NT2/D1 (cell line): Measurements from ENCODE around the gene MYO1F.

Experiments used
- DNase-seq: peaks from one replicate; pipeline ENCODE4 v3.0.0-alpha.2; 2011; ENCODE audit warnings: low read depth, low spot score
- H3K27me3 ChIP-seq: 2 replicates; pipeline ENCODE4 v1.6.0; 2011; ENCODE audit warnings: mild to moderate bottlenecking; ENCODE audit not compliant: insufficient read length, insufficient read depth
- H3K36me3 ChIP-seq: 2 replicates; pipeline ENCODE4 v1.6.1; 2011; ENCODE audit warnings: mild to moderate bottlenecking, low read length, mixed read lengths; ENCODE audit not compliant: insufficient read depth, insufficient read length
- H3K4me1 ChIP-seq: 2 replicates; pipeline ENCODE4 v1.5.1; 2011; ENCODE audit not compliant: insufficient read depth, insufficient read length
- H3K4me3 ChIP-seq: 2 replicates; pipeline ENCODE4 v1.5.1; 2011; ENCODE audit warnings: low read depth; ENCODE audit not compliant: insufficient read length
- H3K9ac ChIP-seq: 2 replicates; pipeline ENCODE4 v1.6.0; 2011; ENCODE audit warnings: low read depth; ENCODE audit not compliant: insufficient read length
- H3K9me3 ChIP-seq: 2 replicates; pipeline ENCODE4 v1.5.1; 2011; ENCODE audit warnings: mild to moderate bottlenecking, low read length; ENCODE audit not compliant: insufficient read depth
- SUZ12 ChIP-seq: IDR thresholded peaks from 2 replicates; pipeline ENCODE4 v1.6.1; 2011; ENCODE audit not compliant: insufficient read length, insufficient read depth; ENCODE audit errors: extremely low read depth
- YY1 ChIP-seq: IDR thresholded peaks from 2 replicates; pipeline ENCODE4 v1.6.1; 2011; ENCODE audit not compliant: insufficient read length, insufficient read depth
- ZNF274 ChIP-seq: IDR thresholded peaks from 2 replicates; pipeline ENCODE4 v1.6.1; 2011; ENCODE audit warnings: mild to moderate bottlenecking, low read depth, low read length

Gene MYO1F

GRCh38 chr19:8505680-8506401 lies 71.4 kb downstream of the MYO1F start:
- Histone ChIP-seq H3K9me3 (no peaks in the 10 kb centered on the region), H3K27me3 (no peaks in the 10 kb centered on the region), H3K9ac (peak overlapping the region; percentile 95), H3K36me3 (peaks cover 10% of the 10 kb centered on the region), H3K4me1 (peaks cover 16% of the 10 kb centered on the region), H3K4me3 (peak overlapping the region; percentile 61)
- TF ChIP-seq ZNF274 (no peak), SUZ12 (no peak), YY1 (no peak)
- DNase-seq = peak; percentile 74

GRCh38 chr19:8504919-8505318 lies 72.3 kb downstream of the MYO1F start:
- Histone ChIP-seq H3K36me3 (peaks cover 4% of the 10 kb centered on the region), H3K9me3 (no peaks in the 10 kb centered on the region), H3K4me3 (no peak overlapping the region), H3K27me3 (no peaks in the 10 kb centered on the region), H3K9ac (peak overlapping the region; percentile 33), H3K4me1 (peaks cover 22% of the 10 kb centered on the region)
- no peak for DNase-seq
- TF ChIP-seq SUZ12 = no peak
- TF ChIP-seq ZNF274 = no peak
- no peak for TF ChIP-seq YY1

GRCh38 chr19:8504171-8504570 lies 73.1 kb downstream of the MYO1F start:
- Histone ChIP-seq H3K4me1 (peaks cover 27% of the 10 kb centered on the region), H3K4me3 (no peak overlapping the region), H3K36me3 (peaks cover 4% of the 10 kb centered on the region), H3K9me3 (no peaks in the 10 kb centered on the region), H3K9ac (no peak overlapping the region), H3K27me3 (no peaks in the 10 kb centered on the region)
- DNase-seq = no peak
- no peak for TF ChIP-seq YY1
- no peak for TF ChIP-seq SUZ12
- no peak for TF ChIP-seq ZNF274

- TF ChIP-seq ZNF274 (no peak), YY1 (no peak), SUZ12 (no peak)
- Histone ChIP-seq H3K9ac (no peak overlapping the region), H3K27me3 (no peaks in the 10 kb centered on the region), H3K4me1 (peaks cover 32% of the 10 kb centered on the region), H3K36me3 (peaks cover 4% of the 10 kb centered on the region), H3K4me3 (no peak overlapping the region), H3K9me3 (no peaks in the 10 kb centered on the region)
- no peak for DNase-seq
These were observed 73.7 kb downstream of the MYO1F start for GRCh38 chr19:8503510-8503909.

GRCh38 chr19:8501981-8502380 lies 75.3 kb downstream of the MYO1F start:
- Histone ChIP-seq H3K4me1 (peaks cover 32% of the 10 kb centered on the region), H3K4me3 (no peak overlapping the region), H3K9ac (no peak overlapping the region), H3K36me3 (no peaks in the 10 kb centered on the region), H3K27me3 (no peaks in the 10 kb centered on the region), H3K9me3 (no peaks in the 10 kb centered on the region)
- no peak for DNase-seq
- no peak for TF ChIP-seq YY1
- TF ChIP-seq SUZ12 = no peak
- TF ChIP-seq ZNF274 = no peak

- no peaks in the 10 kb centered on the region for H3K9me3 ChIP-seq
- peak overlapping the region; percentile 46 for H3K9ac ChIP-seq
- peaks cover 31% of the 10 kb centered on the region for H3K4me1 ChIP-seq
- TF ChIP-seq SUZ12 (no peak), ZNF274 (no peak), YY1 (no peak)
- H3K27me3 ChIP-seq = no peaks in the 10 kb centered on the region
- H3K36me3 ChIP-seq = no peaks in the 10 kb centered on the region
- DNase-seq = no peak
- H3K4me3 ChIP-seq = no peak overlapping the region
These were observed 75.7 kb downstream of the MYO1F start for GRCh38 chr19:8501516-8501915.

- Histone ChIP-seq H3K36me3 (no peaks in the 10 kb centered on the region), H3K27me3 (no peaks in the 10 kb centered on the region), H3K4me3 (no peak overlapping the region), H3K4me1 (peaks cover 30% of the 10 kb centered on the region), H3K9ac (peak overlapping the region; percentile 44), H3K9me3 (no peaks in the 10 kb centered on the region)
- DNase-seq = peak; percentile 30
- no peak for TF ChIP-seq YY1
- no peak for TF ChIP-seq ZNF274
- no peak for TF ChIP-seq SUZ12
These were observed 77.1 kb downstream of the MYO1F start for GRCh38 chr19:8500158-8500557.
